Liver (tissue), 9 donors: ENCODE results near the gene MON2. TPM values are rescaled to one million over a fixed set of nuclear protein-coding genes. Genes with fewer than 3 reads are reported as not detected.
A peak's percentile ranks its signal among the peaks of the same experiment; 100 is the strongest.

Experiments
- DNase-seq: peaks from one replicate; pipeline ENCODE4 v3.0.0-alpha.2; 2017; ENCODE audit warnings: low spot score
- H3K27ac ChIP-seq, 2 donors: one replicate each; pipeline ENCODE4 v1.7.0; 2013; ENCODE audit warnings: inconsistent platforms in 2 of 2, low read length in 2 of 2, control low read depth in 1 of 2, low read depth in 1 of 2, mild to moderate bottlenecking in 1 of 2
- H3K27me3 ChIP-seq, 4 donors: one replicate each; pipeline versions ENCODE4 v1.6.1 to v1.7.0; 2013; ENCODE audit warnings: low read length in 3 of 4, inconsistent platforms in 1 of 4, mild to moderate bottlenecking in 1 of 4, moderate library complexity in 1 of 4; ENCODE audit not compliant: control insufficient read depth in 4 of 4, insufficient read depth in 4 of 4
- H3K36me3 ChIP-seq, 4 donors: one replicate each; pipeline versions ENCODE4 v1.6.1 to v1.7.0; 2013; ENCODE audit warnings: low read length in 3 of 4, mild to moderate bottlenecking in 3 of 4, low read depth in 1 of 4, moderate library complexity in 1 of 4; ENCODE audit not compliant: control insufficient read depth in 4 of 4, insufficient read depth in 3 of 4
- H3K4me1 ChIP-seq, 4 donors: one replicate each; pipeline versions ENCODE4 v1.6.1 to v1.7.0; 2013; ENCODE audit warnings: low read length in 3 of 4, mild to moderate bottlenecking in 3 of 4, moderate library complexity in 1 of 4; ENCODE audit not compliant: control insufficient read depth in 4 of 4, insufficient read depth in 4 of 4
- H3K4me3 ChIP-seq, 3 donors: one replicate each; pipeline versions ENCODE4 v1.6.1 to v1.7.0; 2013; ENCODE audit warnings: low read length in 3 of 3, control low read depth in 1 of 3, low read depth in 1 of 3, mild to moderate bottlenecking in 1 of 3
- H3K9ac ChIP-seq, 2 donors: one replicate each; pipeline ENCODE4 v1.7.0; 2013; ENCODE audit warnings: low read length in 2 of 2, mild to moderate bottlenecking in 2 of 2, moderate library complexity in 2 of 2, control low read depth in 1 of 2, low read depth in 1 of 2
- H3K9me3 ChIP-seq, 4 donors: one replicate each; pipeline versions ENCODE4 v1.6.1 to v1.7.0; 2013; ENCODE audit warnings: low read length in 3 of 4; ENCODE audit not compliant: control insufficient read depth in 4 of 4
- CTCF ChIP-seq: fragments of 150-350 bp; IDR thresholded peaks from 2 replicates; pipeline ENCODE4 v1.5.1; 2017; ENCODE audit warnings: improper control_type of control experiment, low read depth, low read length; ENCODE audit not compliant: missing input control
- EGR1 ChIP-seq, 2 donors: IDR thresholded peaks; 2 replicates each; pipeline ENCODE4 v1.6.1; 2016 to 2018; ENCODE audit warnings: antibody characterized with exemption in 2 of 2, low read depth in 2 of 2
- FOXA2 ChIP-seq: IDR thresholded peaks from 2 replicates; pipeline ENCODE4 v1.6.1; 2016; ENCODE audit warnings: antibody characterized with exemption
- GABPA ChIP-seq, 2 donors: IDR thresholded peaks in 1 of 2; conservative IDR thresholded peaks in 1 of 2; 2 replicates each; pipeline ENCODE4 v1.6.1; 2016; ENCODE audit warnings: antibody characterized with exemption in 2 of 2, mild to moderate bottlenecking in 1 of 2, moderate library complexity in 1 of 2
- HNF4A ChIP-seq, 2 donors: conservative IDR thresholded peaks; 2 replicates each; pipeline ENCODE4 v1.6.1; 2016; ENCODE audit warnings: antibody characterized with exemption in 2 of 2, mild to moderate bottlenecking in 2 of 2
- HNF4G ChIP-seq: IDR thresholded peaks from 2 replicates; pipeline ENCODE4 v1.6.1; 2016; ENCODE audit warnings: antibody characterized with exemption
- JUND ChIP-seq, 2 donors: IDR thresholded peaks; 2 replicates each; pipeline ENCODE4 v1.6.1; 2016; ENCODE audit warnings: antibody characterized with exemption in 2 of 2
- NR2F2 ChIP-seq: IDR thresholded peaks from 2 replicates; pipeline ENCODE4 v1.6.1; 2016; ENCODE audit warnings: antibody characterized with exemption
- RAD21 ChIP-seq, 2 donors: IDR thresholded peaks; 2 replicates each; pipeline ENCODE4 v1.6.1; 2016; ENCODE audit warnings: antibody characterized with exemption in 2 of 2, mild to moderate bottlenecking in 2 of 2
- REST ChIP-seq: IDR thresholded peaks from 2 replicates; pipeline ENCODE4 v1.6.1; 2016; ENCODE audit warnings: antibody characterized with exemption, mild to moderate bottlenecking
- RXRA ChIP-seq, 2 donors: IDR thresholded peaks; 2 replicates each; pipeline ENCODE4 v1.6.1; 2017 to 2018; ENCODE audit warnings: antibody characterized with exemption in 2 of 2, mild to moderate bottlenecking in 1 of 2
- SP1 ChIP-seq: IDR thresholded peaks from 2 replicates; pipeline ENCODE4 v1.6.1; 2018; ENCODE audit warnings: antibody characterized with exemption, mild to moderate bottlenecking
- TAF1 ChIP-seq: conservative IDR thresholded peaks from 2 replicates; pipeline ENCODE4 v1.6.1; 2016; ENCODE audit warnings: antibody characterized with exemption, mild to moderate bottlenecking
- YY1 ChIP-seq: IDR thresholded peaks from 2 replicates; pipeline ENCODE4 v1.6.1; 2016; ENCODE audit warnings: antibody characterized with exemption, mild to moderate bottlenecking
- WGBS: extraction: QIAGEN DNeasy Blood & Tissue Kit; methylation state at CpG from one replicate; pipeline ENCODE4 v1.1.7; 2013; 5-methylcytosine and 5-hydroxymethylcytosine counted together
- polyA plus RNA-seq, 2 donors: library from polyadenylated mRNA; stranded (reverse) in 1 of 2; unstranded in 1 of 2; fragments of 200-250 nt in 1 of 2; fragments of >200 nt in 1 of 2; fragmentation: Nextera tagmentation in 1 of 2; extraction: Ambion mirVana in 1 of 2; gene quantifications; one replicate each; pipeline versions ENCODE4 v1.2.1 to v1.2.3, GENCODE V29; 2013 to 2015
- total RNA-seq, 2 donors: library from RNA; depleted of rRNA; stranded (reverse); fragments of >200 nt; gene quantifications; one replicate each; pipeline ENCODE4 v1.2.3, GENCODE V29; 2014
- TF ChIP-seq, protein P1 (sequence below): IDR thresholded peaks from 2 replicates; pipeline ENCODE4 v1.6.1; 2016; ENCODE audit warnings: antibody characterized with exemption
- TF ChIP-seq, protein P2 (sequence below): IDR thresholded peaks from 2 replicates; pipeline ENCODE4 v1.6.1; 2016; ENCODE audit warnings: antibody characterized with exemption
- TF ChIP-seq, protein P3 (sequence below): IDR thresholded peaks from 2 replicates; pipeline ENCODE4 v1.6.1; 2016; ENCODE audit warnings: antibody characterized with exemption
- donor health status: healthy.
- donor health status: healthy.
- donor health status: healthy.
- donor health status: healthy.
- donor health status: healthy.

Gene MON2
- total and polyA plus RNA-seq, 4 donors, result 7.5 to 69.9 (median 25.8) TPM

- DNase-seq, result no peak
- Histone ChIP-seq H3K36me3 (peaks cover 0 to 2% (median 0%) of the 10 kb centered on the region in 4 donors), H3K4me3 (no peak overlapping the region), H3K4me1 (peaks cover 0 to 56% (median 34%) of the 10 kb centered on the region in 4 donors), H3K27ac (peak overlapping the region in 1 of 2 donors; percentile 50), H3K9ac (no peak overlapping the region), H3K27me3 (no peaks in the 10 kb centered on the region), H3K9me3 (no peaks in the 10 kb centered on the region)
- TF ChIP-seq, protein P1, sequence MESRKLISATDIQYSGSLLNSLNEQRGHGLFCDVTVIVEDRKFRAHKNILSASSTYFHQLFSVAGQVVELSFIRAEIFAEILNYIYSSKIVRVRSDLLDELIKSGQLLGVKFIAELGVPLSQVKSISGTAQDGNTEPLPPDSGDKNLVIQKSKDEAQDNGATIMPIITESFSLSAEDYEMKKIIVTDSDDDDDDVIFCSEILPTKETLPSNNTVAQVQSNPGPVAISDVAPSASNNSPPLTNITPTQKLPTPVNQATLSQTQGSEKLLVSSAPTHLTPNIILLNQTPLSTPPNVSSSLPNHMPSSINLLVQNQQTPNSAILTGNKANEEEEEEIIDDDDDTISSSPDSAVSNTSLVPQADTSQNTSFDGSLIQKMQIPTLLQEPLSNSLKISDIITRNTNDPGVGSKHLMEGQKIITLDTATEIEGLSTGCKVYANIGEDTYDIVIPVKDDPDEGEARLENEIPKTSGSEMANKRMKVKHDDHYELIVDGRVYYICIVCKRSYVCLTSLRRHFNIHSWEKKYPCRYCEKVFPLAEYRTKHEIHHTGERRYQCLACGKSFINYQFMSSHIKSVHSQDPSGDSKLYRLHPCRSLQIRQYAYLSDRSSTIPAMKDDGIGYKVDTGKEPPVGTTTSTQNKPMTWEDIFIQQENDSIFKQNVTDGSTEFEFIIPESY, result no peak
- TF ChIP-seq, protein P2, sequence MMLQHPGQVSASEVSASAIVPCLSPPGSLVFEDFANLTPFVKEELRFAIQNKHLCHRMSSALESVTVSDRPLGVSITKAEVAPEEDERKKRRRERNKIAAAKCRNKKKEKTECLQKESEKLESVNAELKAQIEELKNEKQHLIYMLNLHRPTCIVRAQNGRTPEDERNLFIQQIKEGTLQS, result no peak
- no peak for TF ChIP-seq NR2F2
- no peak for TF ChIP-seq TAF1
- no peak for TF ChIP-seq GABPA (IDR thresholded peaks at IDR 0.05 in 1 of 2, conservative IDR thresholded peaks at IDR 0.05 in 1 of 2)
- TF ChIP-seq RXRA (IDR thresholded peaks at IDR 0.05), result no peak
- TF ChIP-seq CTCF, result no peak
- no peak for TF ChIP-seq JUND (IDR thresholded peaks at IDR 0.05)
- no peak for TF ChIP-seq REST
- no peak for TF ChIP-seq YY1
- no peak for TF ChIP-seq HNF4A (conservative IDR thresholded peaks at IDR 0.05)
- TF ChIP-seq, protein P3, sequence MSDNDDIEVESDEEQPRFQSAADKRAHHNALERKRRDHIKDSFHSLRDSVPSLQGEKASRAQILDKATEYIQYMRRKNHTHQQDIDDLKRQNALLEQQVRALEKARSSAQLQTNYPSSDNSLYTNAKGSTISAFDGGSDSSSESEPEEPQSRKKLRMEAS, result no peak
- no peak for TF ChIP-seq HNF4G
- TF ChIP-seq FOXA2, result no peak
- no peak for TF ChIP-seq EGR1 (IDR thresholded peaks at IDR 0.05; ENCODE audit: low read depth in 2 of 2)
Measured at GRCh38 chr12:62525271-62525670, 58.6 kb downstream of the MON2 start.

DNA sequence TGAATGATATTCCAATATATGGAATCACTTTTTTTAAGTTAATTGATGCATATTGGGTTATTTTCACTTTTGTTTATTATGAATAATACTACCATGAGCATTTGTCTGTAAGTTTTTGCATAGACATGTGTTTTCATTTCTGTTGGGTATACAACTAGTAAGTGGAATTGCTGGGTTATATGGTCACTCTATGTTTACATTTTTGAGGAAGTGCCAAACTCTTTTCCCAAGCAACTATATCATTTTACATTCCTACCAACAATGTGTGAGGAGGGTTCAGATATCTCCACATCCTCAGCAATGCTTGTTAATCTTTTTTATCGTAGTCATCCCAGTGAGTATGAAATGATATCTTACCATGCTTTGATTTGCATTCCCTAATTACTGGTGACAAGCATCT lies 64.0 kb downstream of the MON2 start:
- Histone ChIP-seq H3K9ac (no peak overlapping the region), H3K9me3 (no peaks in the 10 kb centered on the region), H3K4me3 (no peak overlapping the region), H3K36me3 (peaks cover 2 to 3% (median 2%) of the 10 kb centered on the region in 4 donors), H3K4me1 (peaks cover 0 to 32% (median 20%) of the 10 kb centered on the region in 4 donors), H3K27ac (no peak overlapping the region), H3K27me3 (no peaks in the 10 kb centered on the region)
- no peak for DNase-seq
- 83% methylated on average over 1 of the region's 1 CpG for WGBS
- no peak for TF ChIP-seq YY1
- TF ChIP-seq GABPA (IDR thresholded peaks at IDR 0.05 in 1 of 2, conservative IDR thresholded peaks at IDR 0.05 in 1 of 2), result no peak
- TF ChIP-seq TAF1, result no peak
- TF ChIP-seq SP1, result no peak
- TF ChIP-seq EGR1 (IDR thresholded peaks at IDR 0.05; ENCODE audit: low read depth in 2 of 2), result no peak
- TF ChIP-seq FOXA2, result no peak
- no peak for TF ChIP-seq CTCF
- no peak for TF ChIP-seq REST
- TF ChIP-seq RXRA (IDR thresholded peaks at IDR 0.05), result no peak
- TF ChIP-seq RAD21 (IDR thresholded peaks at IDR 0.05), result no peak
- TF ChIP-seq NR2F2, result no peak
- no peak for TF ChIP-seq JUND (IDR thresholded peaks at IDR 0.05)
- no peak for TF ChIP-seq HNF4A (conservative IDR thresholded peaks at IDR 0.05)
- TF ChIP-seq, protein P3, result no peak
